Endothelial cell of umbilical vein (primary cell): Measurements from ENCODE around the gene UBE2D2.

Experiments
- EZH2 ChIP-seq: IDR thresholded peaks from 2 replicates; pipeline ENCODE4 v1.6.1; 2012; ENCODE audit warnings: borderline replicate concordance, low read depth, mild to moderate bottlenecking, moderate library complexity, low read length, inconsistent platforms; ENCODE audit not compliant: severe bottlenecking
- TF ChIP-seq, protein P1 (sequence below), 2 donors: IDR thresholded peaks; 1 replicate in 1 of 2; 2 replicates in 1 of 2; pipeline ENCODE4 v1.5.1; 2011; ENCODE audit warnings: low read length in 2 of 2, mild to moderate bottlenecking in 2 of 2, moderate library complexity in 2 of 2, control low read depth in 1 of 2, inconsistent platforms in 1 of 2, low read depth in 1 of 2; ENCODE audit not compliant: insufficient read depth in 1 of 2; ENCODE audit errors: extremely low read depth in 1 of 2

- no peak for TF ChIP-seq EZH2
- TF ChIP-seq, protein P1, sequence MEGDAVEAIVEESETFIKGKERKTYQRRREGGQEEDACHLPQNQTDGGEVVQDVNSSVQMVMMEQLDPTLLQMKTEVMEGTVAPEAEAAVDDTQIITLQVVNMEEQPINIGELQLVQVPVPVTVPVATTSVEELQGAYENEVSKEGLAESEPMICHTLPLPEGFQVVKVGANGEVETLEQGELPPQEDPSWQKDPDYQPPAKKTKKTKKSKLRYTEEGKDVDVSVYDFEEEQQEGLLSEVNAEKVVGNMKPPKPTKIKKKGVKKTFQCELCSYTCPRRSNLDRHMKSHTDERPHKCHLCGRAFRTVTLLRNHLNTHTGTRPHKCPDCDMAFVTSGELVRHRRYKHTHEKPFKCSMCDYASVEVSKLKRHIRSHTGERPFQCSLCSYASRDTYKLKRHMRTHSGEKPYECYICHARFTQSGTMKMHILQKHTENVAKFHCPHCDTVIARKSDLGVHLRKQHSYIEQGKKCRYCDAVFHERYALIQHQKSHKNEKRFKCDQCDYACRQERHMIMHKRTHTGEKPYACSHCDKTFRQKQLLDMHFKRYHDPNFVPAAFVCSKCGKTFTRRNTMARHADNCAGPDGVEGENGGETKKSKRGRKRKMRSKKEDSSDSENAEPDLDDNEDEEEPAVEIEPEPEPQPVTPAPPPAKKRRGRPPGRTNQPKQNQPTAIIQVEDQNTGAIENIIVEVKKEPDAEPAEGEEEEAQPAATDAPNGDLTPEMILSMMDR (IDR thresholded peaks at IDR 0.05; ENCODE audit: extremely low read depth in 1 of 2, insufficient read depth in 1 of 2, low read depth in 1 of 2, low read length in 2 of 2) = no peak
Observed at GRCh38 chr5:139668064-139668880, 107.1 kb downstream of the UBE2D2 start.
